HL-60 (cell line): ENCODE data around the gene OR5A1.
"Not testable (repeated sequence)": the region's sequence is repeated elsewhere in the genome, so short reads cannot be mapped to it uniquely, and the experiment has no call there.

Source experiments
- DNase-seq, 2 experiments: peaks; one replicate each; pipeline ENCODE4 v3.0.0-alpha.2; 2010 to 2020; ENCODE audit warnings: low read depth in 1 of 2, low spot score in 1 of 2
- H3K27ac ChIP-seq: fragments of 250-450 bp; sonication (Bioruptor Pico); replicated peaks from 2 replicates; pipeline ENCODE4 v1.5.1; 2020; ENCODE audit warnings: mild to moderate bottlenecking, moderate library complexity
- H3K27me3 ChIP-seq: fragments of 250-450 bp; sonication (Bioruptor Pico); 2 replicates; pipeline ENCODE4 v1.5.1; 2021; ENCODE audit warnings: mild to moderate bottlenecking, moderate library complexity; ENCODE audit not compliant: insufficient read depth, poor library complexity, severe bottlenecking
- H3K4me3 ChIP-seq: replicated peaks from 2 replicates; pipeline ENCODE4 v1.5.1; 2011; ENCODE audit warnings: mild to moderate bottlenecking, control low read depth, low read length; ENCODE audit not compliant: insufficient read depth
- GABPA ChIP-seq: IDR thresholded peaks from 2 replicates; pipeline ENCODE4 v1.6.1; 2012; ENCODE audit warnings: low read depth
- POLR2AphosphoS5 ChIP-seq: IDR thresholded peaks from 2 replicates; pipeline ENCODE4 v1.6.1; 2012; ENCODE audit warnings: low read depth
- SPI1 ChIP-seq: IDR thresholded peaks from 2 replicates; pipeline ENCODE4 v1.6.1; 2012; ENCODE audit warnings: low read depth, mild to moderate bottlenecking, borderline replicate concordance
- TF ChIP-seq, protein P1 (sequence below): IDR thresholded peaks from one replicate; pipeline ENCODE4 v1.5.1; 2011; ENCODE audit warnings: low read length, control low read depth, inconsistent platforms; ENCODE audit not compliant: insufficient read depth
- TF ChIP-seq, protein P2 (sequence below): IDR thresholded peaks from 2 replicates; pipeline ENCODE4 v1.6.1; 2012; ENCODE audit warnings: low read depth; ENCODE audit not compliant: insufficient replicate concordance

Gene OR5A1

DNA sequence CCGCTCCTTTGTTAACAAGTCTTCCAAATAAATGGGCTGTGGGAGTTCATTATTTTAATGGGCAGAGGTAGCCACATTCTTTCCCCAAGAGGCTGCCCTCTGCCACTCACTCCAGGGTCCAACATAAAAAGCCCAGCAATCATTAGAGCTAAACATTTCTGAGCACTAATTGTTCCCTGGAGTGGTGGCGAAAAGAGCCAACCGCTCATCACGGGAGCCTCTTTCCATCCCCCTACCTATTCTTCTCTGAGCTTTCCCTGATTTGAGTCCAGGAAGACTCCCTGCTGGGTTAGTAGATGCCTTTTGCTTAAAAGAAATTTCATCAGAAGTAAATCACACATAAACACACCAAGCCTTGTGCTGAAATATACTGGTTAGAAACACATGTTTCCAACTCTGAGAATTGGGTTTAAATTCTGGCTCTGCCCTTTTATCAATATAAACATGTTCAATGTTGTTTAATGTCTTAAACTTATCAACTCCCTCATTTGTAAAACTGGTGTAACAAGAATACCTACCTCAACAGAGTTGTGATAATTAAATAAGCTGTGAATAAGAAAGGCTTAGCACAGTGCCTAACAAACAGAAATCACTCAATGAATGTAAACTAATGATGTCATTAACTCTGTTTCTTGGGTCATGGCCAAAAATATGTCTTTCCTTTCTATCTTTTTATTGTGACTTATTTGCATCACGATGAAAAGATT lies 9.8 kb upstream of the OR5A1 start, which contains the start of gene OR5A2:
TSS of gene OR5A2 (minus strand) at position 53 of the 707 bp plus-strand sequence. CDS start 3,460 bp downstream, outside the sequence.
- no peak within 1 kb of the TSS for H3K4me3 ChIP-seq
- DNase-seq: no peak
- peaks cover 3% of the 10 kb centered on the region for H3K27me3 ChIP-seq
- no peak within 1 kb of the TSS for H3K27ac ChIP-seq
- TF ChIP-seq GABPA (no peak), SPI1 (no peak), POLR2AphosphoS5 (no peak)
- TF ChIP-seq, protein P1, sequence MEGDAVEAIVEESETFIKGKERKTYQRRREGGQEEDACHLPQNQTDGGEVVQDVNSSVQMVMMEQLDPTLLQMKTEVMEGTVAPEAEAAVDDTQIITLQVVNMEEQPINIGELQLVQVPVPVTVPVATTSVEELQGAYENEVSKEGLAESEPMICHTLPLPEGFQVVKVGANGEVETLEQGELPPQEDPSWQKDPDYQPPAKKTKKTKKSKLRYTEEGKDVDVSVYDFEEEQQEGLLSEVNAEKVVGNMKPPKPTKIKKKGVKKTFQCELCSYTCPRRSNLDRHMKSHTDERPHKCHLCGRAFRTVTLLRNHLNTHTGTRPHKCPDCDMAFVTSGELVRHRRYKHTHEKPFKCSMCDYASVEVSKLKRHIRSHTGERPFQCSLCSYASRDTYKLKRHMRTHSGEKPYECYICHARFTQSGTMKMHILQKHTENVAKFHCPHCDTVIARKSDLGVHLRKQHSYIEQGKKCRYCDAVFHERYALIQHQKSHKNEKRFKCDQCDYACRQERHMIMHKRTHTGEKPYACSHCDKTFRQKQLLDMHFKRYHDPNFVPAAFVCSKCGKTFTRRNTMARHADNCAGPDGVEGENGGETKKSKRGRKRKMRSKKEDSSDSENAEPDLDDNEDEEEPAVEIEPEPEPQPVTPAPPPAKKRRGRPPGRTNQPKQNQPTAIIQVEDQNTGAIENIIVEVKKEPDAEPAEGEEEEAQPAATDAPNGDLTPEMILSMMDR: no peak
- TF ChIP-seq, protein P2, sequence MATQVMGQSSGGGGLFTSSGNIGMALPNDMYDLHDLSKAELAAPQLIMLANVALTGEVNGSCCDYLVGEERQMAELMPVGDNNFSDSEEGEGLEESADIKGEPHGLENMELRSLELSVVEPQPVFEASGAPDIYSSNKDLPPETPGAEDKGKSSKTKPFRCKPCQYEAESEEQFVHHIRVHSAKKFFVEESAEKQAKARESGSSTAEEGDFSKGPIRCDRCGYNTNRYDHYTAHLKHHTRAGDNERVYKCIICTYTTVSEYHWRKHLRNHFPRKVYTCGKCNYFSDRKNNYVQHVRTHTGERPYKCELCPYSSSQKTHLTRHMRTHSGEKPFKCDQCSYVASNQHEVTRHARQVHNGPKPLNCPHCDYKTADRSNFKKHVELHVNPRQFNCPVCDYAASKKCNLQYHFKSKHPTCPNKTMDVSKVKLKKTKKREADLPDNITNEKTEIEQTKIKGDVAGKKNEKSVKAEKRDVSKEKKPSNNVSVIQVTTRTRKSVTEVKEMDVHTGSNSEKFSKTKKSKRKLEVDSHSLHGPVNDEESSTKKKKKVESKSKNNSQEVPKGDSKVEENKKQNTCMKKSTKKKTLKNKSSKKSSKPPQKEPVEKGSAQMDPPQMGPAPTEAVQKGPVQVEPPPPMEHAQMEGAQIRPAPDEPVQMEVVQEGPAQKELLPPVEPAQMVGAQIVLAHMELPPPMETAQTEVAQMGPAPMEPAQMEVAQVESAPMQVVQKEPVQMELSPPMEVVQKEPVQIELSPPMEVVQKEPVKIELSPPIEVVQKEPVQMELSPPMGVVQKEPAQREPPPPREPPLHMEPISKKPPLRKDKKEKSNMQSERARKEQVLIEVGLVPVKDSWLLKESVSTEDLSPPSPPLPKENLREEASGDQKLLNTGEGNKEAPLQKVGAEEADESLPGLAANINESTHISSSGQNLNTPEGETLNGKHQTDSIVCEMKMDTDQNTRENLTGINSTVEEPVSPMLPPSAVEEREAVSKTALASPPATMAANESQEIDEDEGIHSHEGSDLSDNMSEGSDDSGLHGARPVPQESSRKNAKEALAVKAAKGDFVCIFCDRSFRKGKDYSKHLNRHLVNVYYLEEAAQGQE: no peak

DNA sequence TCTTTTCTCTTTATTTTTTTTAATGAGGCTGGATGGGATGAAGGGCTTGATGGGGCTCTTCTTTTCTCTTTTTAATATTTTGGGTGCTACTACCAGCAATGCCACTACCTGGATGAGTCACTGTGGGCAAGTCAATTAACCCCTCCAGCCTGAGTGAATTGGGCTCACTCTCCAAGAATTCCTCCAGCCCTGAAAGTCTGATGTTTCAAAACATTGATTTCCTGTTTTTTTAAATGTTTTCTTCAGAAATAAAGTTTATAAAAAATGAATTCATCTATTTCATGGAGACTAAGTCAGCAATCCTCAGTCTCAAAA lies 9.2 kb upstream of the OR5A1 start:
- TF ChIP-seq SPI1 (no peak), POLR2AphosphoS5 (no peak)
- no peak for DNase-seq
- no peak overlapping the region for H3K4me3 ChIP-seq
- H3K27ac ChIP-seq: no peak overlapping the region
- H3K27me3 ChIP-seq: peaks cover 3% of the 10 kb centered on the region

DNA sequence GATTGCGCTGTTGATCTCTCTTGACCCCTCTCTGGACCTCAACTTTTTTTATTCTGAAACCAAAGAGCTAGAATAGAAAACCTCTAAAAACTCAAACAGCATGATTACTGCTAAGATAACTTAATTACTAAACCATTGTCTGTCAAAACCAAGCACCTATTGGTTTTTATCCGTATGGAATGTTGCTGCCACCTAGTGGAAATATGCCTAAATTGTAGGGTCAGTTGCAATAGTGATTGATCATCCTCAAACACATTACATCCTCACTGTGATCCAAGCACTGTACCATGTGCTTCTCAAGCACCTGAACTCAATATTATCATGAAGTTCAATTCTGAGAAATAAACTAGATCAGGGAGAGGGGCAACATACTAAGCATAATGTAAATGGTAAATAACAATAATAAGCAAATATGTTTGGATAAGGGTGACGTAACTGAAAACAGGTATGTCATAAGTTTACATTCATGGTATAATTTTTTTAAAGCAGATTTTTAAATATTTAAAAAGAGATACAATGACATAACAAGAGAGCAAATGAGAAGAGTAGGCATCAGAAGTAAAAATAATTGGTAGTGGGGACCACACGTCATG lies 6.2 kb upstream of the OR5A1 start:
- Histone ChIP-seq H3K27me3 (peaks cover 3% of the 10 kb centered on the region), H3K27ac (no peak overlapping the region), H3K4me3 (no peak overlapping the region)
- no peak for TF ChIP-seq POLR2AphosphoS5
- TF ChIP-seq, protein P2: no peak
- TF ChIP-seq, protein P1: peak; percentile 64
- DNase-seq: peak; percentile 35 to 55

DNA sequence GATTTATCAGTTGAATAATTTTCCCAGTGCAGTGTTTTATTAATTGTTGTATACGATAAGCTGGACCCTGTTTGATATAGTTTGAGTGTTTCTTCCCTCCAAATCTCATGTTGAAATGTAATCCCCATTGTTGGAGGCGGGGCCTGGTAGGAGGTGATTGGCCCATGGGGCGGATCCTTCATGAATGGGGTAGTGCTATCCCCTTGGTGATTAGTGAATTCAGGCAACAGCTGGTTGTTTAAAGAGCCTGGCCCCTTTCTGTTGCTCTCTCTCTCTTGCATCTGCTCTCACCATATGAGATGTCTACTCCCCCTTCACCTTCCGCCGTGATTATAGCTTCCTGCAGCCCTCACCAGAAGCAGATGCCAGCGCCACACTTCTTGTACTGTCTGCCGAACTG lies 1.5 kb downstream of the OR5A1 start:
- TF ChIP-seq GABPA (no peak), SPI1 (no peak), POLR2AphosphoS5 (no peak)
- TF ChIP-seq, protein P2: no peak
- TF ChIP-seq, protein P1: no peak
- DNase-seq: no peak

DNA sequence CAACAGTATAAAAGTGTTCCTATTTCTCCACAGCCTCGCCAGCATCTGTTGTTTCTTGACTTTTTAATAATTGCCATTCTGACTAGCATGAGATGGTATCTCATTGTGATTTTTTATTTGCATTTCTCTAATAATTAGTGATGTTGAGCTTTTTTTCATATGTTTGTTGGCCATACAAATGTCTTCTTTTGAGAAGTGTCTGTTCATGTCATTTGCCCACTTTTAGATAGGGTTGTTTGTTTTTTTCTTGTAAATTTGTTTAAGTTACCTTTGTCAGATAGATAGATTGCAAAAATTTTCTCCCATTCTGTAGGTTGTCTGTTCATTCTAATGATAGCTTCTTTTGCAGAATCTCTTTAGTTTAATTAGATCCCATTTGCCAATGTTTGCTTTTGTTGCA lies 9.4 kb downstream of the OR5A1 start:
- not testable (repeated sequence) for H3K27me3 ChIP-seq, DNase-seq, H3K27ac ChIP-seq, H3K4me3 ChIP-seq

More for the DNA sequence above, 1.5 kb downstream of the OR5A1 start:
- no peaks in the 10 kb centered on the region for H3K27me3 ChIP-seq
- H3K4me3 ChIP-seq: no peak overlapping the region
- H3K27ac ChIP-seq: no peak overlapping the region
